Hematopoietic multipotent progenitor cell treated with erythropoietin and hydrocortisone succinate and interleukin-3 and kit ligand, for 15 days (in vitro differentiated cells): Measurements from ENCODE around the gene ADAM12.

Experiments used
- DNase-seq: peaks from one replicate; pipeline ENCODE4 v3.0.0-alpha.2; 2015; ENCODE audit warnings: low spot score

The ADAM12 gene

DNA sequence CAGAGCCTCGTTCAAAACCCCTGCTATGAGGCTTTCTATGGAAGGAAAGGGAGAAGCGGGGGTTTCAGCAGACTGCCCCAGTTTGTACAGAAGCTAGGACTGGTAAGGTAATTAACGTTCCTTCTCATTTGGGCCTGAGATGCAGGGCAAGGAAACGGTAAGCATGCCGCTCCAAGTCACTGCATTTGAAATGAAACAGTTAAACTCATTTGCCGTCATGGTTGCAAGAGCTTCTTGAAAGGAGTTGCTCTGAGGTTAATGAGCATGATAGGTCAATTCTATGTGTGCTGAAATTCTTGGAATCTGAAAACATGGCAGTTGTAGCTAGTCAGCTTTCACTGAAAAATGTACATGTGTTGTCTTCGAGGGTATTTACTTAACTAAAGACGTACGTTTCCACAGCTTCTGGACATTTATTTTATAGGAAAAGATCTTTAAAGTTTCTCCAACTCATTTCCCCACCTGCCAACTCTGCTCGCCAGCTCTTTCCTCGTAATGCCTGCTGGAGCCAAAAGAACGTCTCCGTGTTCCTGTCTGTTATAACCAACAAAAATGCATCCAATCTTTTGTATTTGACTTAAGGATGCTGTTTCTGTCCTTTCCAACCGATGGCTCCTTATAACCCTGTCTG is 73.3 kb downstream of the ADAM12 start:
- DNase-seq, result no peak

DNA sequence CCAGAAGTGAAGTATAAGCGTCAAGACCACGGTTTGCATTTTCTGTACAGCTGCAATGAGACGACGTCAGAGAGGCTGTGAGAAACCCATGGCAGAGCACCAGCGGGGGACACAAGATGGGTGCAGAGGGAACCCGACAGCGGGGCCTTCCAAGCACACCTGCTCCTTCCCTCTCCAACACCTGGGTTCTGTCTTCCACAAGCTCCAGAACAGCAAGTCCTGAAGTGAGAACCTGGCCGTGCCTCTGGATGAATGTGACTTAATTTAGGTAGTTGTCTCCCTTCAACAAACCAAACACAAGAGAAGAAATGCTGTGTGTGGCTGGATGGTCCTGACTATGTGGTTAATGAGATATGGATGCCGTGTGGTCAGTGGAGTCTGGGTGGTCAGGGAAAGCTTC is 76.1 kb downstream of the ADAM12 start:
- DNase-seq, result no peak

DNA sequence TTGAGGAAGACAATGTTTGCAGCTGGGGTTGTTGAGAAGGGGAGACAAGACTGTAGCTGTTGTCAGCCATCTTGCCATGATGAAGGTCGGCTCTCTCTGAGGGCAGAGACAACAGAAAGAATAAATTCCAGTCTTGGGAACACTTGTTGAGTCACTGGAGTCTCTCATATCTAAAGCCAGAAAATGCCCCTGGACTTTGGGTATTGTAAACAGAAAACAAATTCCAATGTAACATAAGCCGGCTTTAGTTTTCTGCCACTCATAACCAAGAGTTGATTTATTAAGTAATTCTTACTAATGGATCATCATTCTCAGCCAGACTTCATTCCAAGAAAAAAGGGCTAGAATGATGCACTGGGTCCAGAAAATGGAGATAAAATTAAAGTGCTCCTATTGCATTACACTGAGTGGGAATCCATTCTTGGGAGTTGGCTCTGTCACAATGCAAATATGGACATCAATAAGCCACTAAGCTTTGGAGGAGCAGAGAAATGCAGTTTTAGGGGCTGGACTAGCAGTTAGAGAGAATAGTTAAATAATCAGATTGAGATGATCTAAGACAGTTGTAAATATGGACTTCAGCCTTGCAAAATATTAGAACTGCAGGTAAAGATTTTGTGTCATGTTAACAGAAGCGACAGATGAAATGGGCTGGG is 78.9 kb downstream of the ADAM12 start:
- DNase-seq, result no peak

DNA sequence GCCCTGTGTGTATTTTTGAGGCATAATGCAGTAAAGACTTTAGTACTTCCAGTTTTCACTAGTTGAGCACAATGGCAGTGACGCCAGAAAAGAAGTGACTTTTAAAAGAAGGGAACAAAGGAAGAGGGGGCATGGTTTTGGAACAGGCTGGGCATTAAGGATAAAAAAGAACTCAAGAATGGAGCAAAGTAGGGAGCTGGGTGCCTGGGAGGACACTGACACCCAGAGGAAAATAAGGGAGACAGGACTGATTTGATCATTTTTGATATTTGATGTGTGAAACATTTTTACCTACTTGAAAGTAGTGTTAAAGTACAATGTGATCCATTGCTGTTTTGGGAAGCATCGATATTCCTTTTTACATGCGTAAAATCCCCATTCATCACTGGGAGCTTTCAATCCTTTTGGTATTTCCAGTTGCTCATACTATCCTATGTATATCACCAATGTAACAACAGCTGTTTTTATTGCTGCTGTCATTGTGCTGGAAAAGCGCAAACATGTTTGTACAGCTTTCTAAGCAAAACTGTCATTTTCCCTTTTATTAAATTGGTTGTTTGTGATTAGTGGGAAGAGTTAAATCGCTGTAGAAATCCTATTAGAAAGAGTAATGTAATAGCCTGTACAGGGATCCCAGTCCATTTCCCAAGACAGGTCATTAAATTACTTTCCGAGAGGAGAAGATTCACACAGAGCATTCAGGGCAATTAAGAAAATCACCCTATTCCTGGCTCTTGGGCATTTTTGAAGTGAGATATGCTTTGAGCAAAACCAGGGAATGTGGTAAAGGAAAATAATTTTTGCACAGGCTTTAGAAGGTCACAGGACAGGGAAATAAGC is 85.2 kb downstream of the ADAM12 start:
- no peak for DNase-seq

DNA sequence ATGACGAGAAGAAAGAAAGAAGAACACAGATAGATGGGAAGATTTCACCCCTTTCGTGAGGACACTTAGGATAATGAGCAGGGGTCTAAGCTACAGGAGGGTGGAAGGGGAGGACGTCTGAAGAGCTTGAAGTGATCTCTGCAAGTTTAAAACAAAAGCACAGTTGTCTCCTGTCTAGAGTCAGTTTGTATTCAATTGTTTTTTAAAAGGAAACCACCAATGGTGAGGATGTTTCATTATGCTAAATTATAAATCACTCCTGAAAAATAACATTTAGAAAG is 85.9 kb downstream of the ADAM12 start:
- no peak for DNase-seq

DNA sequence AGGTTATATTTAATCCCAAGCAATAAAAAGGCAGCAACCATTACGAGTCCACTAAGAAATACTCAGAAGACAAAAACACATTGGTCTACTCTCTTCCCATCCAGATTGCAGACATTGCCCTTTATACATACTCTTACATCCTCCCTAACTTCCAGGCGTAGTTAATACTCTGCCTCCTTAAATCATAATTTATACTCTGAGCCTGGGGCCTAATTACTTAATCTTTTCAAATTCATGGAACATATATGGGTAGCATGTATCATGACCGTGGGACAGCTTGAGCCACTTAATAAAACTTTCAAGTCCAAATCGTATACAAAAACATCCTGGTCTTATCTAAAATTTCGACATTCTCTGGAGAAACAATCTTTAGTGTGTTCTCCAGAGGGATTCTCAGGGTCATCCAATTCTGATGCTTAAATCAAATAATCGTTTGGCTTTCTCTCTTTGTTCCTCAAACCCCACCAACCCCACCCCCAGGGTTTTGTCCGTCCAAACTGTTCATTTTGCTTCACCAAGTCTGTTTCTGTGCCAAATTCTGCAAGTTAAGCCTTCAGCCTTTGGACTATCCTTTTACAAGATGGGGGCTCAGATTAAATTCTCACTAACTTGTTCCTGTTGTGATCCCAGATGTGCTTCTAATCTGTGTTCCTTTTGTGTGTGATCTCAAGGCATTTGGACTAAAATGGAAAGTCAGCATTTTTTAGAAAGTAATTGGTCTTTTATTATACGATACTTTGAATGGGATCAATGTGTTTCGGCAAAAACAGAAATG is 86.4 kb downstream of the ADAM12 start:
- DNase-seq, result no peak

DNA sequence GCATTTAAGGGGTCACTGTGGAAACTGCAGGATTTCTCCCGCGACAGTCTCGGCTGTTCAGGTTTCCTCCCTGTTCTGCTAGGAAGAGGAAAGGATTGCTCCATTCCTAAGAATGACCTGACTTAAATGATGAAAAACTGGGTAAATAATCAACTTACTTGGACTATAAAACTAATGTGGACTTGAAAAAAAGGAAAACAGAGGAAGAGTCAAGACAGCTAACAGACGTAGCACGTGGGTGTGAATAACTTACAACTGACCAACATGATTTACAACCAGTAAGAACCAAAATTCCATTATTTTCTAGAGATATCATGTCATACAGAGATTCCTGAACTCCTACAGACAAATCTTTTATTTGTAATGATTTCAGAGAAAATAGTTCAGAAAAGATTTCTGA is 93.8 kb downstream of the ADAM12 start:
- DNase-seq, result no peak

DNA sequence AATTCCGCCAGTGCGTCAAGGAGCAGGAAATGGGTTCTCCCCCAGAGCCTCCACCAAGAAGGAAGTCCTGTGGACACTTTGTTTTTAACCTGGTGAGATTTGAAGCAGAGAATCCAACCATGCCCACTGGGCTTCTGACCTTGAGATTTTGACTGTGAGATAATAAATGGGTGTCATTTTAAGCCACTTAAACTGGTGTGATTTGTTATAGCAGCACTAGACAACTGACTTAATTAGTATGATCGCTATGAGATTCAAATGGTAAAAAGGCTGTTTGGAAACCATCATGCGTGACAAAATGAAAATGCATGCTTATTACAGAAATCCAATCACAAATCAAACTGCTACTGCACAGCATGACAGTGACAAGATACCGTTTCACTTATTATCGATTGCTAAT is 98.0 kb downstream of the ADAM12 start:
- DNase-seq, result no peak

DNA sequence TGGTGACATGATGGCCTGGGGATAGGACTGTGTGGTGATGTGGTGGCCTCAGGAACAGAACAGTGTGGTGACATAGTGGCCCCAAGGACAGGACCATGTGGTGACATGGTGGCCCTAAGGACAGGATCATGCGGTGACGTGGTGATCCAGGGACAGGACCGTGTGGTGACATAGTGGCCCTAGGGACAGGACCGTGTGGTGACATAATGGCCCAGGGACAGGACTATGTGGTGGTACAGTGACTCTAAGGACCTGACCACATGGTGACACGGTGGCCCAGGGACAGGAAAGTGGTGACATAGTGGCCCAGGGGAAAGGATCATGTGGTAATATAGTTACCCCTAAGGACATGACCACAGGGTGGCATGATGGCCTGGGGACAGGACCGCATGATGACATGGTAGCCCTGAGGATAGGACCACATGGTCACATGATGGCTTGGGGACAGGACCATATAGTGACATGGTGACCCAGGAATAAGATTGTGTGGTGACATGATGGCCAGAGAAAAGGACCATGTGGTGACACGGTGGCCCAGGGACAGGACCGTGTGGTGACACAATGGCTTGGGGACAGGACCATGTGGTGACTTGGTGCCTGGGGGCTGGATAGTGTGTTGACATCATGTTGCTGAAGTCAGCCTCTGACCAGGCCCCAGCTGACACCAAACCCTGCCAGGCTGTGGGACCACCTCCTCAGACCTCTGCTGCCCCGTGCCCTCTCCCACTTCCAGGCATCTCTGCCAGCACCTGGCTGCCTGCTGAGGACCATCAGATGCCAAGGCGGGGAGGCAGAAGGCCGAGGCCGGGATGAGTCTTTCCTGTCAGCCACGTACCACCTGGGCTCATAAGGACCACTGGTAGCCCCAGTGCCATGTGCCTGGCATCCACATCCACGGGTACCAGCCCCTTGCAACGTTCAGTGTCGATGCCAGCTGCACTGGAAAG is 99.5 kb downstream of the ADAM12 start:
- no peak for DNase-seq

DNA sequence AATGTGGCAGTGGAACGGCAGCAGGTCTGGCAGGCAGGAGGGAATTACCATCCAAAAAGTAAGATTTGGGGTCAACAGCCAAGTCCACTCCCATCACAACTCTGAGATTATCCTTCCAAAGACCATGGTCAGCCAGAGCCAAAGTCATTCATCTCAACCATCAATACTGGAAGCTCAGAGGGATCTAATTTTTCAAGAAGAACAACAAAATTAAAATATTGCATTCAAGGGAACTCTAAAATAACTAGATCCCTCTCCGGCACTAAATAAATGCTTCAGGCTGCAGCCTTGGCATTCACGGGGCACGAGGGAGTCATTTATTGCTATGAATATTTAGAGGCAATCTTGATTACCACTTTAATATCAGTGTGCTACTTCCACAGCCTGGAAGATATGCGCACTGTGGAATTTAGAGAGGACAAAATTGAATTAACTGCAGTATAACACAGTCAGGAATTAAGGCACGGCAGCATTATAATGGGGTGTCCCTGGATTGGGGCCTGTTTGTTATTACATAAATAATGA is 102.0 kb downstream of the ADAM12 start:
- DNase-seq, result no peak

DNA sequence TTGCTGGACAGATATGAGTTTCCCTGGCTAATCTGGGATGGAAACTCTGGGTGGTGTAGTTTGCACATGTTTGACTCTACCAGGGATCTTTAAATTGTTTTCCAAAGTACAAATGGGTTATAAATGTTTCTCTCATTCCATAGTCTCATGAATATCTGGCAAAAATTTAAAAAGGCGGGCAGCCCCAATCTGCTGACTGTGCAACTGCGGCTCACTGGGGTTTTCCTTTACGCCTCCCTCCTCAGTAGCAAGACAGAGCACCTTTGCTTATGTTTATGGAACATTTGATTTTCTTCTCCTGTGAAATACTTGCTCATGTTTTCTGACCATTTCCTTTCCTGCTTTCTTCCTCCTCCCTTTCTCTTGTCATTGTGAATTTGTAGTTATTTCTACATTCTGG is 105.0 kb downstream of the ADAM12 start:
- DNase-seq, result no peak

DNA sequence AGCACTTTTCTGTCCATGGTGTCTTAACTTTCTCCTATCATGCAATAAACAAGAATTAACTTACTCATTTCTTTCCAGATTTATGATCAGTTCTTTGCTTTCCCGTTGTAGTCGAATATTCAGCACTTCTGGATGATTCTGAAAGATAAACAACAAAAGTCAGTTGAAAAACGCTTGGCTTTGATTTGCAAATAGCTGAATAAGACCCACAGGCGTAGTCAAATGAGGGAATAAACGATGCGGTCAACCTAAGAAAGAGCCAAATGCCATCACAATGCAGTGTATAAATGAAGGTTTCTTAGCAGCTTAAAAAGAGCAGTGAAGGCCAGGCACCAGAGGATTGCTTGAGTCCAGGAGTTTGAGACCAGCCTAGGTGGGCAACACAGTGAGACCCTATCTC is 109.4 kb downstream of the ADAM12 start:
- DNase-seq, result no peak

DNA sequence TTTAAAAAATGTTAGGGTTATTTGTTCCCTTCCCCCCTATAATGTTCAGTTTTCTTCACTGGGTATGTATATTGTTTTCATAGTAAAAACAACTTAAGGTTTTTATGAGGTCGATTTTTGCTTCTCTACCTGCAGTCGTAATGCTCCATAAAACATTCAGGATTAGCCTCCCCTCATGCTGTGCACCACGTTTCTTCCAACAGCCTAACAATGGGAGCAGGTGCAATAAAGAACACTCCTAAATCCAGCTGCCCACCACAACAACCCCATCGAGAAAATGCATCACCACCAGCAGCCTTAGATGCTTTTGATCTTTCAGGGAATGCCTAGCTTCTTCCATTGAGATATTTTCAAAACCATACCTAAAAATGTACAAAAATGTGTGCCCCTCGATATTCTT is 111.1 kb downstream of the ADAM12 start:
- DNase-seq, result no peak

DNA sequence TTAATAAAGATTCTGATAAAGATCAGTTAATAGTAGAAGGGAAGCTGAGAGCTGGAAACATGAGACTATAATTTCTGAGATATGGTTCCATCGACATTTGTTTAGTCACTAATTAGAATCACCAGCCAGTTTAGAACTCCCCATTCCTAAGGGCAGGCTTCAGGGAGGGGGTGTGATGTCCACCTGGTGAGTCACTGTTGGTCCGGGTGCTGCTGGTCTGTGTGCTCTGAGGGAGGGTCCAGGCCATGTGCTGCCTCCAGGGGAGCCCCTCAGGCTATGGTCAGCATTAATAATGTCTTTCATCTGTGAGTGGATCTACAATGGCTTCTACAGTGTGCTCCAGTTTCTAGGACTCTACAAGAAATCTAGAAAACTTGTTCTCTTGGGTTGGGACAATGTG is 115.8 kb downstream of the ADAM12 start:
- no peak for DNase-seq

DNA sequence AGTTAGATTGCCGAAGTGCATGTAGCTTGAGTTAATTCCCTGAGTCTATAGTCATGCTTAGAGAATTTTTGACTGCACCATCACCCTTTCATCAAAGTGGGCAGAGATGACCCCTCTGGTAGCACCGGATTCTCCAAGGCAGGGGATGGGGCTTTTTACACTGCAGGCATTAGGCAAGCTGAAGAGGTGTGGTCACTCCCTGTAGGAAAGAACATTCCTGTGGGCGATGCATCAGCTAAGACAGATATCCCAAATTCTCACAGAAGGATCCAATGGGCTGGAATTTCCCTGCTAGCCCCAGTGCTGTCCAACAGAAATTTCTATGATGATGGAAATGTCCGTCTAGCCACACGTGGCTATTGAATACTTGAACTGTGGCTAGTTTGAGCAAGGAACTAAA is 118.2 kb downstream of the ADAM12 start:
- no peak for DNase-seq

DNA sequence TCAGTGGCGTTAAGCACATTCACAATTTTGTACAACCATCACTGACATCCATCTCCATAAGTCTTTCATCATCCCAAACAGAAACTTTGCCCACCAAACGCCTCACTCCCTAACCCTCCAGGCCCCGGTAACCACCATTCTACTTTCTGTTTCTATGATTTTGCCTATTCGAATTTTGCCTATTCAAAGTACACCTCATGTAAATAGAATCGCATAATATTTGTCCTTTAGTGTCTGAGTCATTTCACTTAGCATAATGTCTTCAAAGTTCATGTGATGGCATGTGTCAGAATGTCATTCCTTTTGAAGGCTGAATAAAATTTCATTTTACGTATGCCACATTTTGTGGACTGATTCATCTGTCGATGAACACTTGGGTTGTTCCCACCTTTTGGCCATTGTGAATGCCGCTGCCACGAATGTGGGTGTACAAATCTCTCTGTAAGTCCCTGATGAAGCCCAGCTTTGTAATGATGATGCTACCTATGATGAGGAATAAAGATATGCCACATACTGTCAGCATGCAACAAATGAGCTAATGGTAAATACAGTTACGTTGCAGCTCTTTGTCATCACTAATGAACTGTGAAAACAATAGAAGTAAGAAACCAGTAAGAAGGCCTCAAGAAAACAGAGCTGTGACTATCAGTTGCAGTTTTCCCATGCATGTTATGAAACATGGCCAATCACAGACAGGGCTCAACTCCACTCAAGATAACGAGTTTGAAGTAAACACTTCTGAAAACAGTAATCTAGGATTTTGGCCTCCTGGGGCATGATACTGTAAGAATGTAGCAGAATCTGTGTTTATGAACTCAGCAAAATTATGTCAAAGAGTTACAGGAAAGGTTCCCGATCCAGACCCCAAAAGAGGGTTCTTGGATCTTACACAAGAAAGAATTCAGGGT is 120.0 kb downstream of the ADAM12 start:
- DNase-seq, result no peak

DNA sequence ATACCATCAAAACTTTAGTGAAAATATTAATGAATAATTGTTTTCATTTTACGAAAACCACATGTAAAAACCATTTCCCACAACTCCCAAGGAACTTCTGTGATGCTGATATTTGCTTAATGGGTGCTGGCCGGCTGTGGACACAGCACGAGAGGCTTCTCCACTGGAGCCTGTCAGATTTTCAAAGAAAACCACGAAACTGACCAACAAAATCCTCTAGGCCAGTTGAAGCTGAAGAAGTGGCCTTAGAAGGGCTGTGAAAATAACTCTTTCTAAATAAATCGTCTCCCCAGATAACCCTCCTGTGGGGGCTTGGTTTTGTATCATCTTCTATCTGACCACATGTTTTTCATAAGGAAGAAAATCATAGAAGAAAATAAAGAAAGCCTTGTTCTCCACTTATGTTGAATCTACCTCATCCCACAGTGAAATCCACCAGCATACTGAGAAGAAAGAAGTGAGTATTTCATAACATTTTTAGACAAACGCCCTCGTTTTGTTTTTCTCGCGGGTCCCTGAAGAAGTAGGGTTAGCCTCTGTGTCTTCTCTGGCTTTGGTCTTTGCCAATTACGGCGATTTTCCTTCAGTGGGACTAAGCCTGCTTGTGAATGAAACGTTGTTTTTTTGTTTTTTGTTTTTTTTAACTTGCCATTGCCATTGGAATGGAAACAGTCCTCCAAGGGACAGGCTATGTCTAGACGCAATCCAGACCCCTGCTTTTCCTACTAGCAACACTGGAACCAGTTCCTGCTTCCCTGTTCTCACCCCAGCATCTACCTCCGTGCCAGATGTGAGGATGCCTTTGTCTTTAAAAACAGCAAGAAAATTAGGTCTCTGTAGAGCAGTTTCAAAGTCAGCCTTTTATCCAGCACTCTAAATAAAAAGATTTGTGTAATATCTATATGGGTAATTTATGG is 123.9 kb downstream of the ADAM12 start:
- DNase-seq, result no peak

DNA sequence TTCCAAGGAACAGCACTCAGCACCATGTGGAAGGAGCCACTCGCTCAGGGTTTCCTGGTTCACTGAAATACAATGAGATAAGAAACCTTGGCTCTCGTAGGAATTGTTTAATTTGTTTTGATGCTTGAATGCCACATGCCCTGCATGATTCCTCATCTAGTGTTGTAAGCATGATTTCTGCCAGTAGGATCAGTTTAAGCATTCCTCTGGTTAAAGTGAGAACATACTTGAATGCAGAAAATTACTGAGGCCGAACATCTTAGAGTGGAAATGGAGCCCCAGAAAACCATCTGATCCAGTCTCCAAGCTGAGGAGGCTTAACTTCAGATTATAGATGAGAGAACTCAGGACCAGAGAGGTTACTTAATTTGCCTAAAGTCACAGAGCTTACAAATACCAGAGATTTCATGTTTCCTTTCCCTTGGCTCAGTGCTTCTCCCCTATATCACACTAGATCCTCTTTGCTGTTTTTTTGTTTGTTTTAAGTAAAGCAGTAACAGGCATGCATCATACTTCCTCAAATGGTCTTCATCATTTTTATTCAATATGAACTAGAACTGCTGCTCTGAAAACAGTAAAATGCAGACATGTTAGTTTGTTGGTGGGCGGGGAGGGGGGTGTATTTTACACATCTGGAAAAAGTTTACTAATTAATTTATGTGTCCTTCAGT is 125.1 kb downstream of the ADAM12 start:
- DNase-seq, result no peak
